Breast epithelium (tissue), 4 donors: ENCODE measurements around the gene ARID5B. TPM values are rescaled to one million over a fixed set of nuclear protein-coding genes. Genes with fewer than 3 reads are reported as not detected.
A peak's percentile ranks its signal among the peaks of the same experiment; 100 is the strongest.

Experiments used
- DNase-seq, 2 donors: peaks; one replicate each; pipeline ENCODE4 v3.0.0-alpha.2; 2019; ENCODE audit warnings: low spot score in 2 of 2
- H3K27ac ChIP-seq, 2 donors: fragments of 200-600 bp; sonication (generic) in 1 of 2; one replicate each; pipeline ENCODE4 v1.5.1; 2016 to 2019; ENCODE audit warnings: mild to moderate bottlenecking in 1 of 2
- H3K27me3 ChIP-seq, 2 donors: fragments of 200-600 bp; sonication (generic) in 1 of 2; one replicate each; pipeline versions ENCODE4 v1.5.1 to v1.6.0; 2017 to 2019; ENCODE audit warnings: control low read depth in 1 of 2, mild to moderate bottlenecking in 1 of 2
- H3K36me3 ChIP-seq: fragments of 200-600 bp; one replicate; pipeline ENCODE4 v1.5.1; 2019
- H3K4me1 ChIP-seq, 2 donors: fragments of 200-600 bp; sonication (generic); one replicate each; pipeline ENCODE4 v1.5.1; 2016 to 2019; ENCODE audit warnings: control low read depth in 1 of 2
- H3K4me3 ChIP-seq, 3 donors: fragments of 200-600 bp; sonication (generic); 1 replicate in 2 of 3; 2 replicates in 1 of 3; pipeline ENCODE4 v1.5.1; 2016 to 2019; ENCODE audit warnings: mild to moderate bottlenecking in 3 of 3, moderate library complexity in 2 of 3
- H3K9me3 ChIP-seq, 2 donors: fragments of 200-600 bp; sonication (generic) in 1 of 2; one replicate each; pipeline ENCODE4 v1.5.1; 2016 to 2019; ENCODE audit warnings: control low read depth in 1 of 2
- CTCF ChIP-seq, 3 donors: fragments of 450-650 bp; IDR thresholded peaks; one replicate each; pipeline ENCODE4 v1.5.1; 2016 to 2017; ENCODE audit warnings: antibody characterized with exemption in 3 of 3, mild to moderate bottlenecking in 3 of 3, moderate library complexity in 3 of 3
- POLR2A ChIP-seq: fragments of 450-650 bp; IDR thresholded peaks from one replicate; pipeline ENCODE4 v1.6.1; 2016; ENCODE audit warnings: antibody characterized with exemption, mild to moderate bottlenecking, moderate library complexity
- POLR2AphosphoS5 ChIP-seq, 3 donors: sonication (generic); formaldehyde crosslinking; IDR thresholded peaks; one replicate each; pipeline ENCODE4 v1.6.1; 2017; ENCODE audit warnings: antibody characterized with exemption in 3 of 3
- intact Hi-C: fragments of 100-400 bp; cut with DNase I; formaldehyde crosslinking; loops from one replicate; pipeline ENCODE4 v1.15.1; 2023; ENCODE audit warnings: low total_unique reads
- total RNA-seq, 3 donors: library from RNA; depleted of rRNA; stranded (reverse); fragments of >200 nt; gene quantifications; one replicate each; pipeline ENCODE4 v1.1.0, GENCODE V29; 2016

ARID5B gene
- total RNA-seq, 3 donors from 2014 or later: 89.5 to 166 (median 125) TPM

- peak overlapping the region; percentile 86 for H3K27ac ChIP-seq
- no peaks in the 10 kb centered on the region for H3K27me3 ChIP-seq
- H3K4me3 ChIP-seq: peak overlapping the region in 1 of 3 donors; percentile 18
- H3K9me3 ChIP-seq: no peaks in the 10 kb centered on the region
- intact Hi-C loops: no loop called here
- TF ChIP-seq POLR2A (no peak), POLR2AphosphoS5 (IDR thresholded peaks at IDR 0.05) (peak; percentile 74 to 95 (median 86)), CTCF (IDR thresholded peaks at IDR 0.05) (peak in 1 of 3 donors; percentile 16)
- DNase-seq: peak in 1 of 2 donors; percentile 57
- no peaks in the 10 kb centered on the region for H3K36me3 ChIP-seq
- peaks cover 0 to 28% of the 10 kb centered on the region in 2 donors for H3K4me1 ChIP-seq
Observed at GRCh38 chr10:62063795-62064472, 162.4 kb downstream of the ARID5B start.

GRCh38 chr10:62067560-62067959, 166.1 kb downstream of the ARID5B start:
- TF ChIP-seq CTCF (IDR thresholded peaks at IDR 0.05) (no peak), POLR2AphosphoS5 (IDR thresholded peaks at IDR 0.05) (no peak), POLR2A (no peak)
- Histone ChIP-seq H3K27ac (peak overlapping the region; percentile 75 to 76), H3K4me3 (peak overlapping the region in 1 of 3 donors; percentile 24), H3K36me3 (no peaks in the 10 kb centered on the region), H3K27me3 (no peaks in the 10 kb centered on the region), H3K4me1 (peaks cover 0 to 17% of the 10 kb centered on the region in 2 donors), H3K9me3 (no peaks in the 10 kb centered on the region)
- no peak for DNase-seq
- intact Hi-C loops: no loop called here

GRCh38 chr10:62068464-62068863, 167.0 kb downstream of the ARID5B start:
- H3K4me1 ChIP-seq: peaks cover 0 to 16% of the 10 kb centered on the region in 2 donors
- no peaks in the 10 kb centered on the region for H3K36me3 ChIP-seq
- H3K9me3 ChIP-seq: no peaks in the 10 kb centered on the region
- H3K27ac ChIP-seq: peak overlapping the region in 1 of 2 donors; percentile 76
- DNase-seq: no peak
- TF ChIP-seq POLR2A: no peak
- no peak for TF ChIP-seq CTCF (IDR thresholded peaks at IDR 0.05)
- TF ChIP-seq POLR2AphosphoS5 (IDR thresholded peaks at IDR 0.05): no peak
- no peaks in the 10 kb centered on the region for H3K27me3 ChIP-seq
- no peak overlapping the region for H3K4me3 ChIP-seq
- intact Hi-C loops: no loop called here

GRCh38 chr10:62069452-62070178, 168.1 kb downstream of the ARID5B start:
- Histone ChIP-seq H3K4me1 (peaks cover 0 to 19% of the 10 kb centered on the region in 2 donors), H3K27ac (peak overlapping the region; percentile 65 to 76)
- TF ChIP-seq CTCF (IDR thresholded peaks at IDR 0.05): no peak
- TF ChIP-seq POLR2AphosphoS5 (IDR thresholded peaks at IDR 0.05): no peak
- TF ChIP-seq POLR2A: no peak

GRCh38 chr10:62071846-62072281, 170.4 kb downstream of the ARID5B start:
- no peaks in the 10 kb centered on the region for H3K27me3 ChIP-seq
- no peak overlapping the region for H3K4me3 ChIP-seq
- intact Hi-C loops: no loop called here
- no peak for DNase-seq
- H3K9me3 ChIP-seq: no peaks in the 10 kb centered on the region
- TF ChIP-seq CTCF (IDR thresholded peaks at IDR 0.05): no peak
- no peak for TF ChIP-seq POLR2AphosphoS5 (IDR thresholded peaks at IDR 0.05)
- TF ChIP-seq POLR2A: no peak
- H3K36me3 ChIP-seq: no peaks in the 10 kb centered on the region
- peaks cover 3 to 42% of the 10 kb centered on the region in 2 donors for H3K4me1 ChIP-seq
- H3K27ac ChIP-seq: peak overlapping the region; percentile 27 to 41

More at GRCh38 chr10:62069452-62070178, 168.1 kb downstream of the ARID5B start:
- H3K9me3 ChIP-seq: no peaks in the 10 kb centered on the region
- intact Hi-C loops: no loop called here
- H3K36me3 ChIP-seq: no peaks in the 10 kb centered on the region
- H3K4me3 ChIP-seq: no peak overlapping the region
- DNase-seq: no peak
- H3K27me3 ChIP-seq: no peaks in the 10 kb centered on the region
